Glutamatergic neuron (in vitro differentiated cells): Measurements from ENCODE around the gene PRPF6. TPM values are rescaled to one million over a fixed set of nuclear protein-coding genes. Genes with fewer than 3 reads are reported as not detected.

Source experiments
- DNase-seq: peaks from one replicate; pipeline ENCODE4 v3.0.0; 2022
- H3K27ac Mint-ChIP-seq: one replicate; pipeline ENCODE4 v1.8.0; 2020; ENCODE audit warnings: mild to moderate bottlenecking, mixed read lengths, inconsistent platforms; ENCODE audit not compliant: unreplicated experiment
- H3K27me3 Mint-ChIP-seq: one replicate; pipeline ENCODE4 v1.8.0; 2020; ENCODE audit warnings: mild to moderate bottlenecking, moderate library complexity, mixed read lengths, inconsistent platforms; ENCODE audit not compliant: unreplicated experiment
- H3K36me3 Mint-ChIP-seq: one replicate; pipeline ENCODE4 v1.8.0; 2020; ENCODE audit warnings: mild to moderate bottlenecking, mixed read lengths, inconsistent platforms; ENCODE audit not compliant: unreplicated experiment
- H3K4me1 Mint-ChIP-seq: one replicate; pipeline ENCODE4 v1.8.0; 2020; ENCODE audit warnings: mild to moderate bottlenecking, low read depth, mixed read lengths, inconsistent platforms; ENCODE audit not compliant: unreplicated experiment
- H3K4me3 Mint-ChIP-seq: one replicate; pipeline ENCODE4 v1.8.0; 2020; ENCODE audit warnings: mild to moderate bottlenecking, mixed read lengths, inconsistent platforms; ENCODE audit not compliant: unreplicated experiment
- H3K9me3 Mint-ChIP-seq: one replicate; pipeline ENCODE4 v1.8.0; 2020; ENCODE audit warnings: mild to moderate bottlenecking, moderate library complexity, mixed read lengths, inconsistent platforms; ENCODE audit not compliant: unreplicated experiment
- total RNA-seq: library from RNA; stranded (reverse); fragmentation: NEBNext Ultra II Directional; extraction: Animal tissue kit (Norgen Biotek cat#: 25700); gene quantifications from one replicate; pipeline ENCODE4 v1.2.1, GENCODE V29; 2021; ENCODE audit not compliant: unreplicated experiment
- TF ChIP-seq, protein P1 (sequence below): fragments of 200-600 bp; sonication (generic); IDR thresholded peaks from one replicate; pipeline ENCODE4 v1.5.0; 2021; ENCODE audit not compliant: partially characterized antibody, unreplicated experiment

The PRPF6 gene
- total RNA-seq, 1 donor from 2014 or later = 60.9 TPM

- Mint-ChIP-seq H3K4me1 (peaks cover 8% of the 10 kb centered on the region), H3K36me3 (no peaks in the 10 kb centered on the region), H3K9me3 (peaks cover 3% of the 10 kb centered on the region), H3K4me3 (no peak overlapping the region), H3K27me3 (peaks cover 5% of the 10 kb centered on the region), H3K27ac (no peak overlapping the region)
- TF ChIP-seq, protein P1, sequence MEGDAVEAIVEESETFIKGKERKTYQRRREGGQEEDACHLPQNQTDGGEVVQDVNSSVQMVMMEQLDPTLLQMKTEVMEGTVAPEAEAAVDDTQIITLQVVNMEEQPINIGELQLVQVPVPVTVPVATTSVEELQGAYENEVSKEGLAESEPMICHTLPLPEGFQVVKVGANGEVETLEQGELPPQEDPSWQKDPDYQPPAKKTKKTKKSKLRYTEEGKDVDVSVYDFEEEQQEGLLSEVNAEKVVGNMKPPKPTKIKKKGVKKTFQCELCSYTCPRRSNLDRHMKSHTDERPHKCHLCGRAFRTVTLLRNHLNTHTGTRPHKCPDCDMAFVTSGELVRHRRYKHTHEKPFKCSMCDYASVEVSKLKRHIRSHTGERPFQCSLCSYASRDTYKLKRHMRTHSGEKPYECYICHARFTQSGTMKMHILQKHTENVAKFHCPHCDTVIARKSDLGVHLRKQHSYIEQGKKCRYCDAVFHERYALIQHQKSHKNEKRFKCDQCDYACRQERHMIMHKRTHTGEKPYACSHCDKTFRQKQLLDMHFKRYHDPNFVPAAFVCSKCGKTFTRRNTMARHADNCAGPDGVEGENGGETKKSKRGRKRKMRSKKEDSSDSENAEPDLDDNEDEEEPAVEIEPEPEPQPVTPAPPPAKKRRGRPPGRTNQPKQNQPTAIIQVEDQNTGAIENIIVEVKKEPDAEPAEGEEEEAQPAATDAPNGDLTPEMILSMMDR = no peak
- no peak for DNase-seq
Observed at GRCh38 chr20:64065974-64066343, 85.0 kb downstream of the PRPF6 start.

DNA sequence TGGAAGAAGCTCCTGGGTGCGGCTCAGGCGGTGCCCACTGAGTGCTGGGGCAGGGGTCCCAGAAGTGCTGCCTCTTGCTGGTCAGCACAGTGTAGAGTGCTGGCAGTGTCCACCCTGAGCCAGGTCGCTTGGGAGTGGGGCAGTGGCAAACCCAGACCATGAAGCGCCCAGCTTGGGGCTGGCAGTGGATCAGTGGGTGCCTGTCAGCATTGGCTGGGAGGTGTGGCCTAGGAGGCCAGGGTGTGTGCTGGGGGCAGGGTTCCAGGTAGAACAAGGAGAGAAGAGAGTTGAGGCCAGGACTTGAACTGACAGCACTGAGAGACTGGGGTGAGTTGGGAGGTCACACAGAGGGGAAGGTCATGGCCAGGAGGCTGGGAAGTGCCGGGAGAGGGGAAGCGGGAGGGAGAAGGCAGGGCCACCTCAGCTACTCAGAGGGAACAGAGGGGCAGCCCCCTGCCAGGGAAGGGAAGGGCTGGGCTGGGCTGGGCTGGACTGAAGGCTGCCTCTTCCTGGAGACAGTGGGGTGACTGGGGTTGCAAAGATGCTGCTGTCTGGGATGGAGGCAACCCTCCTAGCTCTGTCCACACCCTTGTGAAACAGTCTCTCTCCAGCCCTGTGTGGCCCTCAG is 86.2 kb downstream of the PRPF6 start:
- no peaks in the 10 kb centered on the region for H3K36me3 Mint-ChIP-seq
- H3K4me1 Mint-ChIP-seq = peaks cover 8% of the 10 kb centered on the region
- H3K4me3 Mint-ChIP-seq = no peak overlapping the region
- peaks cover 2% of the 10 kb centered on the region for H3K9me3 Mint-ChIP-seq
- peaks cover 5% of the 10 kb centered on the region for H3K27me3 Mint-ChIP-seq
- no peak overlapping the region for H3K27ac Mint-ChIP-seq
- TF ChIP-seq, protein P1 = no peak
- no peak for DNase-seq

DNA sequence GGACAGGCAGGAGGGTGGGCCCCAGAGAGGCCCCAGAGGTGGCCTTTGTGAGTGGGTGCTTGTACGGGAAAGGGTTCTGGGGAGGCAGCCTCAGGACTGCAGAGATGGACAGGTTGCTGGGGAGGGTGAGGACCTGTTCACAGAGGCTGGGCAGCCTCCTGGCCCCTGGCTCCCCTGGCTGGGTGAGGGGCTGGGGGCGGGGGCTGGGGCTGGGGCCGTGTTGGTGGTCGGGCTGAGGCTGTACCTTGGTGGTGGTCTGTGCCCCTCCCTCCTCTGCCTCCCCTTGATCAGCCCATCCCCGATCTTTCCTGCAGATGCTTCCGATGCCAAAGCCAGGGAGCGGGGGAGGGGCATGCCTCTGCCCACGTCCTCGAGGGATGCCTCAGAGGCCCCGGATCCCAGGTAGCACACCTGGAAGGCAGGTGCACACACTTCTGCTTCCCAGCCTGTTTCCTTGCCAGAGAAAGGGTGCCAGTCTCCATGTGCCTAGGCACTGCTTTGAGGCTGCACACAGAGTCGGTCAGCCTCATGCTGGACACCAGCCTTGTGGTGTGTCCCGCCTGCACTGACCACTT is 86.9 kb downstream of the PRPF6 start:
- TF ChIP-seq, protein P1 = no peak
- Mint-ChIP-seq H3K4me3 (no peak overlapping the region), H3K9me3 (peaks cover 2% of the 10 kb centered on the region), H3K36me3 (no peaks in the 10 kb centered on the region), H3K27ac (no peak overlapping the region), H3K27me3 (peaks cover 5% of the 10 kb centered on the region), H3K4me1 (peaks cover 8% of the 10 kb centered on the region)
- DNase-seq = no peak

DNA sequence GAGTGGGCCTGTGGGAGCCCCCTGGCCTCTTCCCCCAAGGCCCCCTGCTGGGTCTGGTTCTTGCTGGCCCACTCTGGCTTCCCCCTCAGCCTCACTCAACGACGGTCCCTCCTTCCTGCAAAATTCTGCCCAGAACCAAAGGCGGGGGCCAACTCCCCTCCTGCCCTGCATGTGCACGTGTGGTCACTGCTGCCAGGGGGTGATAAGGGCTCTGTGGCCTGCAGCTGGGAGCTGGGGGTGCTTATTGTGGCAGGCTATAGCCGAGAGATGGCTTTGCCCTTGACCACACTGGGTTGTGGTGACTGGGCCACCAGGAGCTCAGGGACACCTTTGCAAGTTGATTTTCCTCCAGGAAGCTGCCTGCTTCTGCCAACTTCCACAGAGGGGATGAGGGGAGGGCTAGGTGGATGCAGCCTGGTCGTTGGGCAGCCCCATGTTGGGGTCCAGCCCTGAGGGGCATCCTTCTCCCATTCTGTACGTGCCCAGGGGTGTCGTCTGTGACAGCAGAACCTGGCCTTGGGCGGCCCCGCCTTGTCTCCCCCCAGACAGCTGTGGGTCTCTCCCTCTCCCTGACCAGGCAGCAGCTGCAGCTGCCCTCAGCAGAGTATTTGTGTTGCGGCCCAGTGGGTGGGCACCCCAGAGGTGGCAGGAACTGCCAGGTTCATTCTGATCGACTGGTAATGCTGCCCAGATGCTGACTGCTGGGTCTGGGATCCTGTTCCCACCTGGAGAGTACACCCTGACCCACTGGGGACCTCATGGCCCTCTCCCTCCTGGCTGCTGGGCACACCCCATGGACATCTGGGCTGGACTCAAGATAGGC is 87.7 kb downstream of the PRPF6 start:
- TF ChIP-seq, protein P1 = no peak
- Mint-ChIP-seq H3K27me3 (peaks cover 5% of the 10 kb centered on the region), H3K4me1 (peaks cover 8% of the 10 kb centered on the region), H3K36me3 (no peaks in the 10 kb centered on the region), H3K9me3 (peaks cover 2% of the 10 kb centered on the region), H3K4me3 (no peak overlapping the region), H3K27ac (no peak overlapping the region)
- DNase-seq = no peak

DNA sequence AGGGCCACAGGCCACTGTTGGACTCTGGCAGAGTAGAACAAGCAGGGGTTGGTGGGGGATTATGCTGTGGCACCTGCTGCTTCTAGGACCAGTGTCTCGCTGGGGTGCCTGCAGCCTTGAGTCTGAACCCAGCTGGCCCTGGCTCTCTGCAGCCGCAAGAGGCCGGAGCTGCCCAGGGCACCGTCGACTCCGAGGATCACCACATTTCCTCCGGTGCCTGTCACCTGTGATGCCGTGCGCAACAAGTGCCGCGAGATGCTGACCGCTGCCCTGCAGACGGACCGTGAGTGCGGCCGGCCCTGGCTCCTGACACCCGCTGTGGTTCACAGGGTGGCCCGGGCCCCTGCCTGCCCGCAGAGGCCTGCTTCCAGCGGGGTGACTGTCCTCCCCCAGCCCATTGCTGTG is 88.3 kb downstream of the PRPF6 start:
- Mint-ChIP-seq H3K36me3 (no peaks in the 10 kb centered on the region), H3K4me1 (peaks cover 3% of the 10 kb centered on the region), H3K9me3 (no peaks in the 10 kb centered on the region), H3K27ac (no peak overlapping the region), H3K4me3 (no peak overlapping the region), H3K27me3 (peaks cover 1% of the 10 kb centered on the region)
- TF ChIP-seq, protein P1 = no peak
- DNase-seq = no peak
